A549 (cell line): ENCODE data around the gene SLC35B2. TPM values are rescaled to one million over a fixed set of nuclear protein-coding genes. Genes with fewer than 3 reads are reported as not detected.

Experiments used
- ATAC-seq, 2 experiments: fragments of 200-7000 bp in 1 of 2; fragments of >200 bp in 1 of 2; cut with Nextera tagmentation in 1 of 2; cut with Tn5 transposase in 1 of 2; 3 replicates each; pipeline versions ENCODE4 v1.8.0 to v1.9.1; 2018 to 2020; ENCODE audit warnings: mild to moderate bottlenecking in 1 of 2, moderate library complexity in 1 of 2
- CTCF ChIA-PET: fragments of 300-600 bp; sonication (Branson Sonifier 250); formaldehyde crosslinking; extraction: SDS; loops from one replicate; lab custom pipeline; 2021; ENCODE audit warnings: antibody characterized with exemption, inconsistent platforms; lab: Yijun Ruan, JAX
- POLR2A ChIA-PET: fragments of 350-600 bp; formaldehyde crosslinking; extraction: SDS; loops from one replicate; lab custom pipeline; 2021; ENCODE audit warnings: antibody characterized with exemption, inconsistent platforms; lab: Yijun Ruan, JAX
- DNase-seq, 2 experiments: peaks; one replicate each; pipeline versions ENCODE4 v3.0.0 to v3.0.0-alpha.2; 2011 to 2016; ENCODE audit warnings: low read depth in 1 of 2, low spot score in 1 of 2
- FAIRE-seq: peaks from 2 replicates; lab custom pipeline; 2011; peaks lifted over from hg19 to GRCh38; lab: Jason Lieb, UNC
- H3K27ac ChIP-seq, 2 experiments: fragments of >200 bp; sonication (Bioruptor Twin); formaldehyde crosslinking; 3 replicates each; pipeline ENCODE4 v1.5.1; 2016 to 2017
- H3K4me1 ChIP-seq: fragments of >200 bp; sonication (Bioruptor Twin); formaldehyde crosslinking; 3 replicates; pipeline ENCODE4 v1.6.1; 2016
- H3K4me2 ChIP-seq: fragments of >200 bp; sonication (Bioruptor Twin); formaldehyde crosslinking; 3 replicates; pipeline ENCODE4 v1.6.1; 2016
- H3K4me3 ChIP-seq: fragments of >200 bp; sonication (Bioruptor Twin); formaldehyde crosslinking; 3 replicates; pipeline ENCODE4 v1.5.1; 2016
- H3K9me3 ChIP-seq: fragments of >200 bp; sonication (Bioruptor Twin); formaldehyde crosslinking; 3 replicates; pipeline ENCODE4 v1.6.1; 2016
- CHD4 ChIP-seq: fragments of 200-600 bp; sonication (generic); IDR thresholded peaks from 2 replicates; pipeline ENCODE4 v1.6.1; 2016; ENCODE audit warnings: antibody characterized with exemption, mild to moderate bottlenecking, borderline replicate concordance
- EHF ChIP-seq: fragments of 250-450 bp; sonication (Bioruptor Pico); IDR thresholded peaks from 2 replicates; pipeline ENCODE4 v1.5.0; 2020; ENCODE audit warnings: mild to moderate bottlenecking
- ESRRA ChIP-seq: fragments of 150-350 bp; IDR thresholded peaks from 2 replicates; pipeline ENCODE4 v1.6.1; 2014; ENCODE audit warnings: mild to moderate bottlenecking, low read length, borderline replicate concordance
- FOXS1 ChIP-seq: fragments of 250-450 bp; sonication (Bioruptor Pico); IDR thresholded peaks from 2 replicates; pipeline ENCODE4 v1.5.0; 2020; ENCODE audit warnings: mild to moderate bottlenecking, moderate library complexity
- HEYL ChIP-seq: fragments of 250-450 bp; sonication (Bioruptor Pico); IDR thresholded peaks from 2 replicates; pipeline ENCODE4 v1.8.0; 2021; ENCODE audit warnings: mild to moderate bottlenecking, moderate library complexity
- HOXB13 ChIP-seq: fragments of 250-450 bp; sonication (Bioruptor Pico); IDR thresholded peaks from 2 replicates; pipeline ENCODE4 v1.5.0; 2020; ENCODE audit warnings: low read depth, mild to moderate bottlenecking, moderate library complexity
- KDM5A ChIP-seq: fragments of 200-600 bp; sonication (generic); IDR thresholded peaks from 2 replicates; pipeline ENCODE4 v1.6.1; 2016; ENCODE audit warnings: antibody characterized with exemption, mild to moderate bottlenecking
- MAFK ChIP-seq: fragments of 450-650 bp; IDR thresholded peaks from 2 replicates; pipeline ENCODE4 v1.6.1; 2014; ENCODE audit not compliant: partially characterized antibody
- MYC ChIP-seq: IDR thresholded peaks from 2 replicates; pipeline ENCODE4 v1.6.1; 2012; ENCODE audit warnings: mild to moderate bottlenecking, inconsistent platforms, low read length, improper control_type of control experiment, borderline replicate concordance
- NFE2L2 ChIP-seq: fragments of 150-350 bp; conservative IDR thresholded peaks from 2 replicates; pipeline ENCODE4 v1.6.1; 2014; ENCODE audit warnings: low read length
- POLR2A ChIP-seq: IDR thresholded peaks from 2 replicates; pipeline ENCODE4 v1.6.1; 2012; ENCODE audit warnings: mild to moderate bottlenecking, low read length
- ZC3H11A ChIP-seq: fragments of 450-650 bp; IDR thresholded peaks from 2 replicates; pipeline ENCODE4 v1.6.1; 2014; ENCODE audit warnings: antibody characterized with exemption, mild to moderate bottlenecking
- ZSCAN20 ChIP-seq: fragments of 250-450 bp; sonication (Bioruptor Pico); IDR thresholded peaks from 2 replicates; pipeline ENCODE4 v1.8.0; 2022; ENCODE audit warnings: mild to moderate bottlenecking, moderate library complexity
- WGBS: methylation state at CpG from one replicate; pipeline ENCODE4 v1.1.6; 2017; ENCODE audit errors: missing lambda C conversion rate; 5-methylcytosine and 5-hydroxymethylcytosine counted together
- polyA plus RNA-seq, 4 experiments: library from polyadenylated mRNA; depleted of rRNA in 3 of 4; stranded (reverse); fragments of >200 nt; fragmentation: RNase III in 1 of 4; extraction: RNeasy Plus Mini Kit Qiagen cat#74134 plus additional on column Dnase treatment in 1 of 4; gene quantifications; 2 replicates in 3 of 4; 3 replicates in 1 of 4; pipeline ENCODE4 v1.2.3, GENCODE V29; 2011 to 2017
- TF ChIP-seq, protein P1 (sequence below): fragments of 200-600 bp; sonication (generic); IDR thresholded peaks from 2 replicates; pipeline ENCODE4 v1.6.1; 2016; ENCODE audit warnings: antibody characterized with exemption, mild to moderate bottlenecking, moderate library complexity
- TF ChIP-seq, protein P2 (sequence below): fragments of 250-450 bp; sonication (Bioruptor Pico); IDR thresholded peaks from 2 replicates; pipeline ENCODE4 v1.5.0; 2020; ENCODE audit warnings: low read depth, mild to moderate bottlenecking, moderate library complexity
- TF ChIP-seq, protein P3 (sequence below): IDR thresholded peaks from 2 replicates; pipeline ENCODE4 v1.6.1; 2012; ENCODE audit warnings: low read depth, borderline replicate concordance
- TF ChIP-seq, protein P4 (sequence below): fragments of >200 bp; sonication (Bioruptor Twin); formaldehyde crosslinking; IDR thresholded peaks from 2 replicates; pipeline ENCODE4 v1.6.1; 2016

The SLC35B2 gene
- polyA plus RNA-seq, 2 of the 4 experiments (the other 2 are of a cell fraction) = 44.5 to 45.6 TPM

DNA sequence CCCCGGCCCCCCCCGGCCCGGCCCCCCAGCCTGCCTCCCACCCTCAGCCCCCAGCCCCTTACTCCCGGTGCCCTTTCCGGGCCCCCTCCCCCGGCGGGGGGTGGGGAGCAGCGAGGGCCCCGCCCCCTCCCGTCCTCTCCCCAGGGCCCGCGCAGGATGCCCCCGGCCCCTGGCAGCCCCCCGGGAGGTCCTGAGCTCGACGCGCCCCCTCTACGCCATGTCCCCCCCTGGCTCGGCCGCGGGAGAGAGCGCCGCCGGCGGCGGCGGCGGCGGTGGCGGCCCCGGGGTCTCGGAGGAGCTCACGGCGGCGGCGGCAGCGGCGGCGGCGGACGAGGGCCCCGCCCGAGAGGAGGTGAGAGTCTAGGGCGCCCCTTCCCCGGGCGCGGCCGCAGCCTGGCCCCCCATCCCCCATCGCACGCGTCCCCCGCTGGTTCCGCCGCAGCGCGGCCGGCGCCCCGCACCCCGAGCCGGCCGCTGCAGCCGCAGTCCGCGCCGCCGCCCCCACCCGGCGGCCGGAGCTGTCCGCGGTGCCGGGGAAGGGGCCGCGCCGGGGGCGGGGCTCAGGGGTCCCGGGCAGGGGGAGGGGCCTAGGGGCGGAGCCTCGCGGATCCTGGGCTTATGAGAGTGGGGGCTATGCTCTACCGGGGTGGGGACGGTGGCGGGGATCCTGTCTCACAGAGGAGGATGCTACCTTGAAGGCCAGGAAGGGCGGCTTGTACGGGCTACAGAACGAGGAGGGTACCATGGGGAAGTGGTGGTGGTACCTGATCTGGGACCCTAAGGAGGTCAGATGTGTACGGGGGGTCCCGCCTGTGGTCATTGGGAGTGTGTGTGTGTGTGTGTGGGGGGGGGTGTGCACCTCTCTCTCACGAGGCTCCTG, 13.4 kb upstream of the SLC35B2 start:
- Histone ChIP-seq H3K4me2 (peak overlapping the region; percentile 96), H3K27ac (peak overlapping the region; percentile 5 to 75; a peak in 3 of 6 replicates), H3K4me1 (peaks cover 2% of the 10 kb centered on the region; the same call in 1 of the 3 replicates), H3K4me3 (peak overlapping the region; percentile 53)
- 45% methylated on average over 4 of the region's 90 CpGs for WGBS
- DNase-seq (no peak), FAIRE-seq (no peak)
- TF ChIP-seq, protein P1, sequence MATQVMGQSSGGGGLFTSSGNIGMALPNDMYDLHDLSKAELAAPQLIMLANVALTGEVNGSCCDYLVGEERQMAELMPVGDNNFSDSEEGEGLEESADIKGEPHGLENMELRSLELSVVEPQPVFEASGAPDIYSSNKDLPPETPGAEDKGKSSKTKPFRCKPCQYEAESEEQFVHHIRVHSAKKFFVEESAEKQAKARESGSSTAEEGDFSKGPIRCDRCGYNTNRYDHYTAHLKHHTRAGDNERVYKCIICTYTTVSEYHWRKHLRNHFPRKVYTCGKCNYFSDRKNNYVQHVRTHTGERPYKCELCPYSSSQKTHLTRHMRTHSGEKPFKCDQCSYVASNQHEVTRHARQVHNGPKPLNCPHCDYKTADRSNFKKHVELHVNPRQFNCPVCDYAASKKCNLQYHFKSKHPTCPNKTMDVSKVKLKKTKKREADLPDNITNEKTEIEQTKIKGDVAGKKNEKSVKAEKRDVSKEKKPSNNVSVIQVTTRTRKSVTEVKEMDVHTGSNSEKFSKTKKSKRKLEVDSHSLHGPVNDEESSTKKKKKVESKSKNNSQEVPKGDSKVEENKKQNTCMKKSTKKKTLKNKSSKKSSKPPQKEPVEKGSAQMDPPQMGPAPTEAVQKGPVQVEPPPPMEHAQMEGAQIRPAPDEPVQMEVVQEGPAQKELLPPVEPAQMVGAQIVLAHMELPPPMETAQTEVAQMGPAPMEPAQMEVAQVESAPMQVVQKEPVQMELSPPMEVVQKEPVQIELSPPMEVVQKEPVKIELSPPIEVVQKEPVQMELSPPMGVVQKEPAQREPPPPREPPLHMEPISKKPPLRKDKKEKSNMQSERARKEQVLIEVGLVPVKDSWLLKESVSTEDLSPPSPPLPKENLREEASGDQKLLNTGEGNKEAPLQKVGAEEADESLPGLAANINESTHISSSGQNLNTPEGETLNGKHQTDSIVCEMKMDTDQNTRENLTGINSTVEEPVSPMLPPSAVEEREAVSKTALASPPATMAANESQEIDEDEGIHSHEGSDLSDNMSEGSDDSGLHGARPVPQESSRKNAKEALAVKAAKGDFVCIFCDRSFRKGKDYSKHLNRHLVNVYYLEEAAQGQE = peak; percentile 23; the same call in 1 of the 2 replicates
- TF ChIP-seq EHF (CRISPR knock-in tag) = no peak
- TF ChIP-seq, all 56 proteins: peak for 1
- CTCF ChIA-PET = interaction anchor here (0.8 to 6.2 kb wide), 5 partner anchors 14 to 73 kb away, joined by 3 to 181 read pairs (median 4); no protein-coding TSS in a partner anchor
- POLR2A ChIA-PET = interaction anchor here (0.6 kb wide), 1 partner anchor 24 kb away, joined by 3 read pairs; the partner anchor contains the start of gene HSP90AB1
- no peak for ATAC-seq
- no peaks in the 10 kb centered on the region for H3K9me3 ChIP-seq

DNA sequence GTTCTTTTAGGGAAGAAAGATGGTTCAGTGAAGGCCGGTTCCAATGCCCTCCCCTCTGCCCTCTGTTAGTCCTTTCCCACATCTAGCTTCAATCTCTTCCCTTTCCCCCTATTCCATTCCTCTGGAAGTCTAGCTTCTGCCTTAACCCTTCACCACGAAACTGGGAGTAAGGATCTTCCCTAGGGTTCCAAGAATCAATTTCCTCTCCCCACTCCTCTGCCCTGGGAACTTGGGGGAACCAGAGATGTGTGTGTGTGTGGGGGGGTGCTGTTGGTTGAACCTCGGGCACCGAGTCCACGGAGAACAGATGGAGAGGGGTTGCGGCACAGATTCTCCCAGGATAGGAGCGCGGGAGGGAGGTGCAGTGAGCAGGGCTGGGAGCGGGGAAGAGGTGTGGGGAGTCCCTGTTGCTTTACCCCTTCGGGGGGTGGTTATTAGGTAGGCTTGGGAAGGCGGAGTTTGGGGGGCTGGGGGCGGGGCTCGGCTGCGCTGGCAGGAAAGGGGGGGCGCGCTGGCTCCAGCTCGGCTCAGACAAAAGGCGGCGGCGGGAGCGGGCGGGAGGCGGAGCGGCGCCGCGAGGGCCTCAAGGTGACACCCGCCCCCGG, 12.7 kb upstream of the SLC35B2 start, which contains the start of gene TMEM151B:
TSS of gene TMEM151B (plus strand) at position 530 of the 605 bp plus-strand sequence. CDS start 293 bp downstream, outside the sequence.
- peak within 1 kb of the TSS; percentile 96 for H3K4me2 ChIP-seq
- no peak for ATAC-seq
- DNase-seq = no peak
- H3K9me3 ChIP-seq = no peaks in the 10 kb centered on the region
- peaks cover 3% of the 10 kb centered on the region; the same call in 1 of the 3 replicates for H3K4me1 ChIP-seq
- 72% methylated on average over 9 of the region's 29 CpGs for WGBS
- H3K4me3 ChIP-seq = peak within 1 kb of the TSS; percentile 53
- POLR2A ChIA-PET = no interaction called here
- no peak for TF ChIP-seq ZC3H11A
- TF ChIP-seq HEYL (CRISPR knock-in tag) = no peak
- TF ChIP-seq, protein P2, sequence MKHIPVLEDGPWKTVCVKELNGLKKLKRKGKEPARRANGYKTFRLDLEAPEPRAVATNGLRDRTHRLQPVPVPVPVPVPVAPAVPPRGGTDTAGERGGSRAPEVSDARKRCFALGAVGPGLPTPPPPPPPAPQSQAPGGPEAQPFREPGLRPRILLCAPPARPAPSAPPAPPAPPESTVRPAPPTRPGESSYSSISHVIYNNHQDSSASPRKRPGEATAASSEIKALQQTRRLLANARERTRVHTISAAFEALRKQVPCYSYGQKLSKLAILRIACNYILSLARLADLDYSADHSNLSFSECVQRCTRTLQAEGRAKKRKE (CRISPR knock-in tag) = no peak
- no peak for TF ChIP-seq NFE2L2
- TF ChIP-seq ZSCAN20 (CRISPR knock-in tag) = no peak
- no peak for TF ChIP-seq FOXS1 (CRISPR knock-in tag)
- TF ChIP-seq KDM5A = no peak
- TF ChIP-seq, all 56 proteins: peak for 0
- peak within 1 kb of the TSS; percentile 5 to 75; a peak in 3 of 6 replicates for H3K27ac ChIP-seq
- FAIRE-seq = no peak
- CTCF ChIA-PET = interaction anchor here (0.7 to 6.2 kb wide), 6 partner anchors 16 to 154 kb away, joined by 3 to 181 read pairs (median 14); no protein-coding TSS in a partner anchor

DNA sequence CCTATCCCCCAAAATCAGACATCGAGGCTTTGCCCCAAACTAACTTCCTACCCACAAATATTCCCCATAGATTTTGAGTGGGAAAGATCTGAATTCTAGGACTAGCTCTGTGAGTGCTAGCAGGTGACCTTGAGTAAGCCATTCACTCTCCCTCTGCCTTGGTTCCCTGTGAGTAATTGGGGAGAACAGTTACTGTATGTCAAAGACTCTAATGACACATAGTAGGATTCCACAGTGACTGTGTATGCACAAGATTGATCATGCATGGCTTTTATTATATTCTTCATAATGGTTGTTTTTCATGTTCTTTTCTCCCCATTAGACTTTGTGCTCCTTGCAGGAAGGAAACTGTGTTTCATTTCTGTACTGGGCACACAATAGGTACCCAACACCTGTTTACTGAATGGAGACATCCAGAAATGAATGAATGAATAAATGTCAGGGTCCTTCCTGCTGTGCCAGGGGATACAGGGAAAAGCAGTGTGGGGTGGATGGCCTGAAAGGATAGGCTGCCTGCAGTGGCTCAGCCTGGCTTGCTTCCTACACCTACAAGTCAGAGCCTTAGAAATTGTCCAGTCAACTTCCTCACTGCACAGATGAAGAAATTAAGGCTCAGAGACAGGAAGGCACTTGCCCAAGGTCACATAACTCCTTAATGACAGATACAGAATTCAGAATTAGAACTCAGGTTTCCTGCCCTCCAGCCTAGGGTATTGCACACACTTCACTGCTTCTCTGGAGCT, 12.0 kb upstream of the SLC35B2 start:
- FAIRE-seq (no peak), ATAC-seq (no peak), DNase-seq (no peak)
- Histone ChIP-seq H3K4me3 (no peak overlapping the region), H3K27ac (no peak overlapping the region), H3K4me2 (no peak overlapping the region), H3K4me1 (peaks cover 4% of the 10 kb centered on the region; the same call in 2 of the 3 replicates), H3K9me3 (no peaks in the 10 kb centered on the region)
- WGBS = 0% methylated on average over 1 of the region's 1 CpG
- no peak for TF ChIP-seq MAFK
- no peak for TF ChIP-seq HOXB13 (CRISPR knock-in tag)
- TF ChIP-seq MYC = no peak
- no peak for TF ChIP-seq POLR2A
- no peak for TF ChIP-seq ESRRA
- no peak for TF ChIP-seq CHD4
- TF ChIP-seq, protein P3, sequence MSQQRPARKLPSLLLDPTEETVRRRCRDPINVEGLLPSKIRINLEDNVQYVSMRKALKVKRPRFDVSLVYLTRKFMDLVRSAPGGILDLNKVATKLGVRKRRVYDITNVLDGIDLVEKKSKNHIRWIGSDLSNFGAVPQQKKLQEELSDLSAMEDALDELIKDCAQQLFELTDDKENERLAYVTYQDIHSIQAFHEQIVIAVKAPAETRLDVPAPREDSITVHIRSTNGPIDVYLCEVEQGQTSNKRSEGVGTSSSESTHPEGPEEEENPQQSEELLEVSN = no peak
- TF ChIP-seq, protein P4, sequence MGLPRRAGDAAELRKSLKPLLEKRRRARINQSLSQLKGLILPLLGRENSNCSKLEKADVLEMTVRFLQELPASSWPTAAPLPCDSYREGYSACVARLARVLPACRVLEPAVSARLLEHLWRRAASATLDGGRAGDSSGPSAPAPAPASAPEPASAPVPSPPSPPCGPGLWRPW = no peak
- no peak for TF ChIP-seq ZSCAN20 (CRISPR knock-in tag)
- POLR2A ChIA-PET = no interaction called here
- CTCF ChIA-PET = interaction anchor here (0.6 to 6.2 kb wide), 10 partner anchors 9 to 1882 kb away, joined by 3 to 181 read pairs (median 8); partner anchors contain the start of gene HSP90AB1
